Endothelial cell of umbilical vein (primary cell): ENCODE measurements around the gene PRSS21. TPM values are rescaled to one million over a fixed set of nuclear protein-coding genes. Genes with fewer than 3 reads are reported as not detected.

Experiments used
- BruUV-seq: library from RNA; stranded (reverse); fragments of 400-500 nt; replicated peaks from 2 replicates; lab custom pipeline; 2021; lab: Mats Ljungman, UMichigan
- CTCF ChIA-PET: fragments of 300-600, 350-600 bp; sonication (Branson Sonifier 250); formaldehyde crosslinking; loops from one replicate; lab custom pipeline; 2021; ENCODE audit warnings: antibody characterized with exemption, inconsistent platforms; lab: Charles Lee
- POLR2A ChIA-PET: fragments of 300-600, 350-600 bp; sonication (Branson Sonifier 250); formaldehyde crosslinking; loops from one replicate; lab custom pipeline; 2021; ENCODE audit warnings: antibody characterized with exemption, inconsistent platforms; lab: Charles Lee
- DNase-seq: peaks from one replicate; pipeline ENCODE4 v3.0.0-alpha.2; 2011; ENCODE audit warnings: low read depth, low spot score
- FAIRE-seq: peaks from 2 replicates; lab custom pipeline; 2011; peaks lifted over from hg19 to GRCh38; lab: Jason Lieb, UNC
- H2AFZ ChIP-seq: 2 replicates; pipeline ENCODE4 v1.6.0; 2012; ENCODE audit warnings: low read depth, low read length, control low read depth, inconsistent platforms
- H3K27ac ChIP-seq: 2 replicates; pipeline ENCODE4 v1.5.1; 2011; ENCODE audit warnings: low read depth, mild to moderate bottlenecking, control low read depth, low read length, moderate library complexity; ENCODE audit not compliant: insufficient read depth
- H3K27me3 ChIP-seq, 2 experiments: 2 replicates each; pipeline versions ENCODE4 v1.6.0 to v1.6.1; 2011; ENCODE audit warnings: low read length in 2 of 2, mixed read lengths in 1 of 2; ENCODE audit not compliant: control insufficient read depth in 2 of 2, insufficient read depth in 2 of 2
- H3K36me3 ChIP-seq, 2 experiments: 2 replicates in 1 of 2; 3 replicates in 1 of 2; pipeline ENCODE4 v1.5.1; 2011; ENCODE audit warnings: low read length in 2 of 2, mild to moderate bottlenecking in 1 of 2, moderate library complexity in 1 of 2; ENCODE audit not compliant: control insufficient read depth in 2 of 2, insufficient read depth in 2 of 2; ENCODE audit errors: extremely low read depth in 1 of 2
- H3K4me1 ChIP-seq: 3 replicates; pipeline ENCODE4 v1.5.1; 2011; ENCODE audit warnings: mild to moderate bottlenecking, low read length; ENCODE audit not compliant: control insufficient read depth, insufficient read depth; ENCODE audit errors: extremely low read depth
- H3K4me2 ChIP-seq: 2 replicates; pipeline ENCODE4 v1.6.1; 2011; ENCODE audit warnings: low read length, control low read depth, mixed read lengths; ENCODE audit not compliant: insufficient read depth
- H3K4me3 ChIP-seq, 3 experiments: fragments of 200-600 bp in 1 of 3; sonication (generic), shearing (Covaris generic) in 1 of 3; replicated peaks in 1 of 3; 2 replicates each; pipeline ENCODE4 v1.5.1; 2011 to 2016; ENCODE audit warnings: control low read depth in 3 of 3, low read length in 3 of 3, mild to moderate bottlenecking in 2 of 3, inconsistent platforms in 1 of 3, low read depth in 1 of 3, moderate library complexity in 1 of 3; ENCODE audit not compliant: insufficient read depth in 1 of 3
- H3K79me2 ChIP-seq: 2 replicates; pipeline ENCODE4 v1.6.0; 2012; ENCODE audit warnings: low read length, inconsistent platforms; ENCODE audit not compliant: control insufficient read depth, insufficient read depth
- H3K9ac ChIP-seq: replicated peaks from 2 replicates; pipeline ENCODE3; 2011; ENCODE audit warnings: low read length, control low read depth; ENCODE audit not compliant: insufficient read depth; ENCODE audit errors: extremely low read depth
- H3K9me1 ChIP-seq: replicated peaks from 3 replicates; pipeline ENCODE4 v1.6.0; 2011; ENCODE audit warnings: mild to moderate bottlenecking, low read length; ENCODE audit not compliant: control insufficient read depth, insufficient read depth; ENCODE audit errors: extremely low read depth
- H3K9me3 ChIP-seq: replicated peaks from 2 replicates; pipeline ENCODE4 v1.5.1; 2012; ENCODE audit warnings: low read length, inconsistent platforms; ENCODE audit not compliant: control insufficient read depth, insufficient read depth
- H4K20me1 ChIP-seq: replicated peaks from 2 replicates; pipeline ENCODE3; 2011; ENCODE audit warnings: mild to moderate bottlenecking, low read length; ENCODE audit not compliant: control insufficient read depth, insufficient read depth; ENCODE audit errors: extremely low read depth
- EZH2 ChIP-seq: IDR thresholded peaks from 2 replicates; pipeline ENCODE4 v1.6.1; 2012; ENCODE audit warnings: borderline replicate concordance, low read depth, mild to moderate bottlenecking, moderate library complexity, low read length, inconsistent platforms; ENCODE audit not compliant: severe bottlenecking
- FOS ChIP-seq: IDR thresholded peaks from 2 replicates; pipeline ENCODE4 v1.6.1; 2011; ENCODE audit warnings: mild to moderate bottlenecking, low read length, moderate library complexity, borderline replicate concordance; ENCODE audit not compliant: insufficient read depth
- GATA2 ChIP-seq: IDR thresholded peaks from 2 replicates; pipeline ENCODE4 v1.7.0; 2011; ENCODE audit warnings: low read depth, mild to moderate bottlenecking, moderate library complexity, mixed read lengths, low read length; ENCODE audit not compliant: insufficient read length, insufficient read depth
- JUN ChIP-seq: IDR thresholded peaks from 2 replicates; pipeline ENCODE4 v1.6.1; 2011; ENCODE audit warnings: borderline replicate concordance, low read depth; ENCODE audit not compliant: insufficient read length, insufficient read depth
- MYC ChIP-seq: IDR thresholded peaks from one replicate; pipeline ENCODE4 v1.6.1; 2011; ENCODE audit warnings: mild to moderate bottlenecking, low read depth, low read length
- POLR2A ChIP-seq: IDR thresholded peaks from 2 replicates; pipeline ENCODE4 v1.6.1; 2012; ENCODE audit warnings: low read depth, mild to moderate bottlenecking, control low read depth, low read length
- POLR2AphosphoS5 ChIP-seq: IDR thresholded peaks from 2 replicates; pipeline ENCODE4 v1.6.1; 2012; ENCODE audit warnings: low read depth, mild to moderate bottlenecking, control low read depth, low read length, moderate library complexity; ENCODE audit not compliant: insufficient read depth
- dilution Hi-C: fragments of 300-500 bp; cut with MboI; formaldehyde crosslinking; loops from one replicate; pipeline ENCODE4 v1.15.0; 2019; ENCODE audit warnings: low sequenced_read_pairs; ENCODE audit not compliant: extremely low pct_ligation_motif_present
- intact Hi-C: fragments of 100-400 bp; cut with micrococcal nuclease; formaldehyde crosslinking; loops from one replicate; pipeline ENCODE4 v1.10.0; 2022
- polyA plus RNA-seq, 4 experiments: library from polyadenylated mRNA; depleted of rRNA in 3 of 4; stranded (reverse) in 3 of 4; unstranded in 1 of 4; fragments of >200 nt; gene quantifications; 2 replicates each; pipeline versions ENCODE4 v1.2.1 to v1.2.3, GENCODE V29; 2011 to 2012; ENCODE audit warnings: missing spikeins in 1 of 4
- total RNA-seq: library from RNA; stranded (reverse); gene quantifications from 2 replicates; pipeline ENCODE4 v1.2.3, GENCODE V29; 2021
- TF ChIP-seq, protein P1 (sequence below), 2 donors: IDR thresholded peaks; 1 replicate in 1 of 2; 2 replicates in 1 of 2; pipeline ENCODE4 v1.5.1; 2011; ENCODE audit warnings: low read length in 2 of 2, mild to moderate bottlenecking in 2 of 2, moderate library complexity in 2 of 2, control low read depth in 1 of 2, inconsistent platforms in 1 of 2, low read depth in 1 of 2; ENCODE audit not compliant: insufficient read depth in 1 of 2; ENCODE audit errors: extremely low read depth in 1 of 2
- TF ChIP-seq, protein P2 (sequence below): IDR thresholded peaks from 2 replicates; pipeline ENCODE4 v1.6.1; 2011; ENCODE audit not compliant: insufficient read depth, insufficient read length

The PRSS21 gene
- total and polyA plus RNA-seq, 2 donors (not counting 3 experiments of a cell fraction or from before 2014, with no cell fraction given), result 0.28 TPM; not detected in 1

DNA sequence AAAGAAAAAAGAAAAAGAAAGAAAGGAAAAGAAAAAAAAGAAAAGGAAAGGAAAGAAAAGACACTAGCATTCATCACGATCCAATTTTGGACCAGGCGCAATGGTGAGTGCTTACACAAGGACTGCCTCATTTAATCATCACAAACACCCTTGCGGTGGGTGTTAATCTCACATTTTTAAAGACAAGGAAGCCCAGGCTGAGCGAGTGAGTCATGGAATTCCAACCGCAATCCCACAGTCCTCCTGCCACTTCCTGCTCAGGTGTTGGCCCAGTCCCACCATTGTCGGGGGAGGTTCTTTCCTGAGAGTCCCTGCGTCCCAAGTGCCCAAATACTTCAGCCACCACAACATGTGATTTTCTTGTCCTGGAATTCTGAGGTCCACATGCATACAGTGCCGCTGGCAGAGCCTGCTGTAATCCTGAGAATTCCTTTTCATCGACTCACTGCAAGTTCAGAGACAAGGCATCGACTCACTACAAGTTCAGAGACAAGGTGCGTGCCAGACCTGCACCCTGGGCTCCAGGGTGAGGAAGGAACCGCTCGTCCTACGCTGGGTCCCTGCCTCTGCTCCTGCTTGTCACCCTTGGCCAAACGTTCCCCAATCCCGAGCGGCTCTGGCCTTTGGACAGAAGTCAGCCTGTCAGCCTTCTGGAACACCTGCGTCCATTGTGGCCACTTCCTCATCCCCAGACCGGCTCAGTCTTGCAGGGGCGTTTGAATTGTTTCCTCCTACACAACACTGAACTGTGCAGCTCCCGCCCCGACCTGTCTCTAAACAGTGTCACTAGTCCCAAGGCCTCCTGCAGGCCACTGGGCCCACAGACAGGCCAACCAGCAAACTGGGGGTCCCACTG lies 18.8 kb downstream of the PRSS21 start:
- no peaks in the 10 kb centered on the region for H3K9me1 ChIP-seq
- H3K4me3 ChIP-seq, result no peak overlapping the region
- H3K27ac ChIP-seq, result peak overlapping the region; percentile 30
- intact Hi-C loops (loop anchor here (10.0 kb wide), 1 partner anchor 61 kb away; the partner anchor contains the start of gene ELOB), dilution Hi-C loops (no loop called here)
- H3K27me3 ChIP-seq, result no peaks in the 10 kb centered on the region
- FAIRE-seq (peak; percentile 93), DNase-seq (peak; percentile 73)
- no TSS peak for BruUV-seq
- CTCF ChIA-PET, result interaction anchor here (0.6 kb wide), 1 partner anchor 39 kb away, joined by 4 read pairs; no protein-coding TSS in a partner anchor
- H3K9me3 ChIP-seq, result no peaks in the 10 kb centered on the region
- TF ChIP-seq, protein P1, sequence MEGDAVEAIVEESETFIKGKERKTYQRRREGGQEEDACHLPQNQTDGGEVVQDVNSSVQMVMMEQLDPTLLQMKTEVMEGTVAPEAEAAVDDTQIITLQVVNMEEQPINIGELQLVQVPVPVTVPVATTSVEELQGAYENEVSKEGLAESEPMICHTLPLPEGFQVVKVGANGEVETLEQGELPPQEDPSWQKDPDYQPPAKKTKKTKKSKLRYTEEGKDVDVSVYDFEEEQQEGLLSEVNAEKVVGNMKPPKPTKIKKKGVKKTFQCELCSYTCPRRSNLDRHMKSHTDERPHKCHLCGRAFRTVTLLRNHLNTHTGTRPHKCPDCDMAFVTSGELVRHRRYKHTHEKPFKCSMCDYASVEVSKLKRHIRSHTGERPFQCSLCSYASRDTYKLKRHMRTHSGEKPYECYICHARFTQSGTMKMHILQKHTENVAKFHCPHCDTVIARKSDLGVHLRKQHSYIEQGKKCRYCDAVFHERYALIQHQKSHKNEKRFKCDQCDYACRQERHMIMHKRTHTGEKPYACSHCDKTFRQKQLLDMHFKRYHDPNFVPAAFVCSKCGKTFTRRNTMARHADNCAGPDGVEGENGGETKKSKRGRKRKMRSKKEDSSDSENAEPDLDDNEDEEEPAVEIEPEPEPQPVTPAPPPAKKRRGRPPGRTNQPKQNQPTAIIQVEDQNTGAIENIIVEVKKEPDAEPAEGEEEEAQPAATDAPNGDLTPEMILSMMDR (IDR thresholded peaks at IDR 0.05; ENCODE audit: extremely low read depth in 1 of 2, insufficient read depth in 1 of 2, low read depth in 1 of 2, low read length in 2 of 2), result no peak
- no peak for TF ChIP-seq EZH2
- TF ChIP-seq POLR2AphosphoS5, result peak; percentile 88
- no peak for TF ChIP-seq GATA2
- TF ChIP-seq POLR2A, result no peak
- TF ChIP-seq, protein P2, sequence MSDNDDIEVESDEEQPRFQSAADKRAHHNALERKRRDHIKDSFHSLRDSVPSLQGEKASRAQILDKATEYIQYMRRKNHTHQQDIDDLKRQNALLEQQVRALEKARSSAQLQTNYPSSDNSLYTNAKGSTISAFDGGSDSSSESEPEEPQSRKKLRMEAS, result peak; percentile 18
- peak; percentile 58 for TF ChIP-seq JUN
- TF ChIP-seq FOS, result peak; percentile 86
- TF ChIP-seq MYC, result no peak
- peak overlapping the region; percentile 0 for H2AFZ ChIP-seq
- POLR2A ChIA-PET, result no interaction called here
- H3K4me1 ChIP-seq, result peaks cover 11% of the 10 kb centered on the region
- no peaks in the 10 kb centered on the region for H3K79me2 ChIP-seq
- no peaks in the 10 kb centered on the region for H4K20me1 ChIP-seq
- H3K4me2 ChIP-seq, result peak overlapping the region; percentile 26
- H3K9ac ChIP-seq, result no peak overlapping the region
- no peaks in the 10 kb centered on the region for H3K36me3 ChIP-seq
